ENCODE results near the gene GPR173.

Gene GPR173

GRCh38 chrX:53048169-53049126, at the start of gene GPR173:
GPR173 (plus strand) TSS chrX:53048789; CDS start chrX:53076622, 27,833 bp downstream.
- no peak for DNase-seq (ENCODE audit: low read depth in 2 of 2)

GRCh38 chrX:53000447-53001135, 48.0 kb upstream of the GPR173 start:
- DNase-seq (ENCODE audit: low read depth in 2 of 2) = no peak

GRCh38 chrX:53001958-53002357, 46.6 kb upstream of the GPR173 start:
- DNase-seq (ENCODE audit: low read depth in 2 of 2) = no peak

GRCh38 chrX:53003111-53003510, 45.5 kb upstream of the GPR173 start:
- DNase-seq (ENCODE audit: low read depth in 2 of 2) = no peak

- DNase-seq (ENCODE audit: low read depth in 2 of 2) = no peak
Observed at GRCh38 chrX:53004038-53004437, 44.6 kb upstream of the GPR173 start.

- no peak for DNase-seq (ENCODE audit: low read depth in 2 of 2)
Observed at GRCh38 chrX:53004811-53005210, 43.8 kb upstream of the GPR173 start.

GRCh38 chrX:53005327-53005726, 43.3 kb upstream of the GPR173 start:
- no peak for DNase-seq (ENCODE audit: low read depth in 2 of 2)

GRCh38 chrX:53009032-53009431, 39.6 kb upstream of the GPR173 start:
- no peak for DNase-seq (ENCODE audit: low read depth in 2 of 2)

- no peak for DNase-seq (ENCODE audit: low read depth in 2 of 2)
Observed at GRCh38 chrX:53013291-53013690, 35.3 kb upstream of the GPR173 start.

GRCh38 chrX:53018627-53019026, 30.0 kb upstream of the GPR173 start:
- DNase-seq (ENCODE audit: low read depth in 2 of 2) = no peak

- no peak for DNase-seq (ENCODE audit: low read depth in 2 of 2)
Observed at GRCh38 chrX:53022381-53022780, 26.2 kb upstream of the GPR173 start.

GRCh38 chrX:53028678-53029077, 19.9 kb upstream of the GPR173 start:
- no peak for DNase-seq (ENCODE audit: low read depth in 2 of 2)

GRCh38 chrX:53031380-53031779, 17.2 kb upstream of the GPR173 start:
- DNase-seq (ENCODE audit: low read depth in 2 of 2) = no peak

- DNase-seq (ENCODE audit: low read depth in 2 of 2) = no peak
Observed at GRCh38 chrX:53036149-53036548, 12.4 kb upstream of the GPR173 start.

GRCh38 chrX:53039236-53039635, 9.4 kb upstream of the GPR173 start:
- DNase-seq (ENCODE audit: low read depth in 2 of 2) = no peak

GRCh38 chrX:53044995-53045394, 3.6 kb upstream of the GPR173 start:
- no peak for DNase-seq (ENCODE audit: low read depth in 2 of 2)

GRCh38 chrX:53047228-53047627, 1.4 kb upstream of the GPR173 start:
- no peak for DNase-seq (ENCODE audit: low read depth in 2 of 2)

GRCh38 chrX:53049127-53049517, 533 bp downstream of the GPR173 start:
- DNase-seq (ENCODE audit: low read depth in 2 of 2) = no peak

GRCh38 chrX:53050841-53051240, 2.3 kb downstream of the GPR173 start:
- DNase-seq (ENCODE audit: low read depth in 2 of 2) = no peak

- DNase-seq (ENCODE audit: low read depth in 2 of 2) = no peak
Observed at GRCh38 chrX:53055244-53055849, 6.8 kb downstream of the GPR173 start.

- no peak for DNase-seq (ENCODE audit: low read depth in 2 of 2)
Observed at GRCh38 chrX:53056292-53056691, 7.7 kb downstream of the GPR173 start.

- DNase-seq (ENCODE audit: low read depth in 2 of 2) = no peak
Observed at GRCh38 chrX:53065104-53065503, 16.5 kb downstream of the GPR173 start.

GRCh38 chrX:53071064-53071463, 22.5 kb downstream of the GPR173 start:
- no peak for DNase-seq (ENCODE audit: low read depth in 2 of 2)
